Right cardiac atrium (tissue), 5 donors: ENCODE results near the gene HIGD1C. TPM values are rescaled to one million over a fixed set of nuclear protein-coding genes. Genes with fewer than 3 reads are reported as not detected.

Experiments used
- ATAC-seq, 2 donors: fragments of 200-7000 bp; cut with Tn5 transposase; one replicate each; pipeline versions ENCODE4 v1.8.0 to v1.9.1; 2020; ENCODE audit warnings: moderate library complexity in 2 of 2, mild to moderate bottlenecking in 1 of 2
- DNase-seq, 3 donors: peaks; one replicate each; pipeline ENCODE4 v3.0.0-alpha.2; 2020
- H3K27ac ChIP-seq: one replicate; pipeline ENCODE4 v1.5.1; 2013; ENCODE audit warnings: mild to moderate bottlenecking, low read length, control low read depth, moderate library complexity
- H3K27me3 ChIP-seq: one replicate; pipeline ENCODE4 v1.6.1; 2013; ENCODE audit not compliant: control insufficient read depth, insufficient read depth
- H3K4me1 ChIP-seq: one replicate; pipeline ENCODE4 v1.6.1; 2013; ENCODE audit warnings: low read length; ENCODE audit not compliant: control insufficient read depth, insufficient read depth
- H3K4me3 ChIP-seq: one replicate; pipeline ENCODE4 v1.5.1; 2013; ENCODE audit warnings: low read length, control low read depth
- H3K9me3 ChIP-seq: one replicate; pipeline ENCODE4 v1.6.1; 2013; ENCODE audit warnings: low read length; ENCODE audit not compliant: control insufficient read depth
- WGBS: extraction: QIAGEN DNeasy Blood & Tissue Kit; methylation state at CpG from one replicate; pipeline ENCODE4 v1.1.7; 2013; 5-methylcytosine and 5-hydroxymethylcytosine counted together
- intact Hi-C, 4 donors: fragments of 100-400 bp; cut with DNase I; formaldehyde crosslinking; loops; one replicate each; pipeline versions ENCODE4 v1.11.0 to v1.14.0; 2022 to 2023
- polyA plus RNA-seq: library from polyadenylated mRNA; stranded (reverse); fragments of 200-250 nt; gene quantifications from one replicate; pipeline ENCODE4 v1.2.3, GENCODE V29; 2013
- total RNA-seq, 4 donors: library from RNA; stranded (reverse); fragmentation: NEBNext Ultra II Directional; extraction: Animal tissue kit (Norgen Biotek cat#: 25700); gene quantifications; one replicate each; pipeline ENCODE4 v1.2.1, GENCODE V29; 2021
- donor health status: healthy with polysubstance abuse.
- donor health status: DM: no; HTN: yes; CAD: no.
- donor health status: DM: no; HTN: no; CAD: no.
- donor health status: DM: no; HTN: yes; CAD: no; lungs with severe emphysema.
- donor health status: DM: yes; HTN: yes; CAD: no.

HIGD1C gene
- total and polyA plus RNA-seq, 5 donors: not detected

- no peak overlapping the region for H3K27ac ChIP-seq
- WGBS: 79% methylated on average over 2 of the region's 2 CpGs
Measured at GRCh38 chr12:51019927-51020326, 67.6 kb downstream of the HIGD1C start.

More at GRCh38 chr12:51019927-51020326, 67.6 kb downstream of the HIGD1C start:
- Histone ChIP-seq H3K4me1 (peaks cover 4% of the 10 kb centered on the region), H3K27me3 (no peaks in the 10 kb centered on the region), H3K9me3 (no peaks in the 10 kb centered on the region), H3K4me3 (no peak overlapping the region)
- no peak for ATAC-seq
- no peak for DNase-seq
- intact Hi-C loops: no loop called here

Other genes starting within 250 kb of the HIGD1C start
- 10 to 100 TPM; 22.9 to 33.1 (median 25.8) TPM for gene ATF1, start 188.4 kb upstream of the HIGD1C start, total RNA-seq
- gene ATF1, start 188.4 kb upstream of the HIGD1C start, polyA plus RNA-seq: 8.4 TPM
- gene TMPRSS12, start 109.6 kb upstream of the HIGD1C start, total RNA-seq: not detected
- gene TMPRSS12, start 109.6 kb upstream of the HIGD1C start, polyA plus RNA-seq: not detected
- 10 to 100 TPM; 42.6 to 52.4 (median 50.0) TPM for gene SLC11A2, start 73.8 kb downstream of the HIGD1C start, total RNA-seq
- 19.0 TPM for gene SLC11A2, start 73.8 kb downstream of the HIGD1C start, polyA plus RNA-seq
- 10 to 100 TPM; 29.8 to 33.9 (median 32.0) TPM for gene LETMD1, start 95.8 kb downstream of the HIGD1C start, total RNA-seq
- gene LETMD1, start 95.8 kb downstream of the HIGD1C start, polyA plus RNA-seq: 28.2 TPM
- gene CSRNP2, start 131.1 kb downstream of the HIGD1C start, total RNA-seq: 10 to 100 TPM; 18.5 to 24.9 (median 20.9) TPM
- gene CSRNP2, start 131.1 kb downstream of the HIGD1C start, polyA plus RNA-seq: 13.2 TPM
- gene TFCP2, start 220.6 kb downstream of the HIGD1C start, total RNA-seq: 10 to 100 TPM; 17.4 to 25.1 (median 20.3) TPM
- gene TFCP2, start 220.6 kb downstream of the HIGD1C start, polyA plus RNA-seq: 11.8 TPM